Right lobe of liver (tissue), 6 donors: ENCODE data around the gene PEX3. TPM values are rescaled to one million over a fixed set of nuclear protein-coding genes. Genes with fewer than 3 reads are reported as not detected.

ENCODE experiments used
- ATAC-seq, 4 donors: fragments of 200-7000 bp; cut with Tn5 transposase; one replicate each; pipeline ENCODE4 v1.9.1; 2020; ENCODE audit warnings: mild to moderate bottlenecking in 4 of 4, moderate library complexity in 4 of 4
- DNase-seq, 3 donors: peaks; one replicate each; pipeline ENCODE4 v3.0.0-alpha.2; 2020
- H3K27ac ChIP-seq, 3 donors: fragments of 200-600 bp; one replicate each; pipeline ENCODE4 v1.8.0; 2022
- H3K27me3 ChIP-seq, 2 donors: fragments of 200-600 bp; one replicate each; pipeline ENCODE4 v1.8.0; 2022
- H3K36me3 ChIP-seq, 4 donors: fragments of 200-600 bp; sonication (generic) in 1 of 4; one replicate each; pipeline versions ENCODE4 v1.5.1 to v1.8.0; 2017 to 2022; ENCODE audit warnings: control low read depth in 1 of 4
- H3K4me1 ChIP-seq, 4 donors: fragments of 200-600 bp; sonication (generic) in 1 of 4; one replicate each; pipeline versions ENCODE4 v1.5.1 to v1.8.0; 2017 to 2022; ENCODE audit warnings: control low read depth in 1 of 4
- H3K4me3 ChIP-seq, 3 donors: fragments of 200-600 bp; one replicate each; pipeline ENCODE4 v1.8.0; 2022
- H3K9me3 ChIP-seq, 4 donors: fragments of 200-600 bp; sonication (generic) in 1 of 4; one replicate each; pipeline versions ENCODE4 v1.5.1 to v1.8.0; 2017 to 2022; ENCODE audit warnings: control low read depth in 1 of 4
- POLR2A ChIP-seq: fragments of 450-650 bp; IDR thresholded peaks from one replicate; pipeline ENCODE4 v1.6.1; 2017; ENCODE audit warnings: antibody characterized with exemption, mild to moderate bottlenecking
- WGBS: methylation state at CpG from one replicate; pipeline ENCODE4 v1.1.6; 2018; ENCODE audit warnings: low coverage, low lambda C conversion rate; ENCODE audit not compliant: insufficient coverage; ENCODE audit errors: missing lambda C conversion rate; 5-methylcytosine and 5-hydroxymethylcytosine counted together
- intact Hi-C, 2 donors: fragments of 100-400 bp; cut with DNase I; formaldehyde crosslinking; loops; one replicate each; pipeline versions ENCODE4 v1.11.2 to v1.14.1; 2022
- total RNA-seq, 6 experiments: library from RNA; depleted of rRNA in 2 of 6; stranded (reverse); fragments of >200 nt in 2 of 6; fragmentation: NEBNext Ultra II Directional in 3 of 6; extraction: Animal tissue kit (Norgen Biotek cat#: 25700) in 3 of 6; gene quantifications; one replicate each; pipeline versions ENCODE4 v1.1.0 to v1.2.4, GENCODE V29; 2016 to 2023
- TF ChIP-seq, protein P1 (sequence below), 4 donors: fragments of 200-600 bp in 3 of 4; fragments of 450-650 bp in 1 of 4; IDR thresholded peaks; one replicate each; pipeline versions ENCODE4 v1.5.1 to v1.8.0; 2016 to 2022; ENCODE audit warnings: antibody characterized with exemption in 4 of 4, mild to moderate bottlenecking in 2 of 4
- donor health status: DM: no; HTN: yes; CAD: no.
- donor health status: DM: no; HTN: no; CAD: no.
- donor health status: DM: no; HTN: no; CAD: no.
- donor health status: DM: no; HTN: yes; CAD: no.
- donor health status: DM: no; HTN: yes; CAD: no.

Gene PEX3
- total RNA-seq, 6 experiments from 2014 or later: 16.0 to 23.6 (median 18.7) TPM

DNA sequence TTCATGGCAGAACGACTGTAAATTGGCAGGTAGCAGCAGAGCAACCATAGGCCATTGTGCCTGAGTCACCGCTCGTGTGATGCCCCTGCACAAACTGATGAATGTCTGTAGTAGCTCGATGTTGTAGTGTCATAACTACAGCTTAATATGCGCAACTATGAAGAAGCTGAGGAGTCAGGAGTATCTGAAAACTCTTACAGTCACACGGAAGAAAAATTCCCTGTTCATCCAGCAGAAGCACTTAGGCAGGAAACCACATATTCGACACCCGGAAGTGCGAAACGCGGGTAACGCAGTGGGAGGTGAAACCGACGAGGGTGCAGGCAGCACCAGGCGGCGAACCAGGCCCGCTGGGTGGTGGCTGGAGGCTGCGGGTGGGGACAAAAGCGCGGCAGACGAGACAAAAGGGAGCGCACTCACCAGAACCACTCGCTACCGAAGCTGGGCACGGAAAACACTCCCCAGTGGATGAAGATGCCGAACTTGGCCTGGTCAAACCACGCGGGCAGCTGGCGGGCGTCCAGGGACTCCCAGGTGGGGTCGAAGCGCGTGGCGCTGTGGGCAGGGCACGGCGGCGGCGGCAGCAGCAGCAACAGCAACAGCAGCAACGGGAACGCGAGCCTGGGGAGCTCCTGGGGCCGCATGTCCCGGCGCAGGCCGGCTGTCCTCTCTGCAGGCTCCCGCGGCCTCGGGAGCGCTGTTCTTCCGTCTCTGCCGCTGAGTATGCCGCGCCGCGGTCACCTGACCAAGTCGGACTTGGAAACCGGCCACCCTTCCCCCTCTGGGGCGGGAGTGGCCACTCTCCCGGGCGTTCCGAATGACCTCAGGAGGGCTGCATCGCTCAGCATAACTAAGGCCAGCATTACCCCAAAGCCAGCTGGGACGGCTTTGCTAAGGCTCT is 60.6 kb downstream of the PEX3 start, which contains the start of gene FUCA2:
TSS of gene FUCA2 (minus strand) at position 730 of the 901 bp plus-strand sequence. CDS start at position 644, 86 bp downstream.
- 7% methylated on average over 21 of the region's 63 CpGs for WGBS
- peaks cover 0 to 10% (median 2%) of the 10 kb centered on the region in 4 donors for H3K36me3 ChIP-seq
- peak; percentile 94 to 95 (median 94) for DNase-seq
- H3K27ac ChIP-seq: peak within 1 kb of the TSS; percentile 66 to 85 (median 81)
- TF ChIP-seq POLR2A: peak; percentile 92
- TF ChIP-seq, protein P1, sequence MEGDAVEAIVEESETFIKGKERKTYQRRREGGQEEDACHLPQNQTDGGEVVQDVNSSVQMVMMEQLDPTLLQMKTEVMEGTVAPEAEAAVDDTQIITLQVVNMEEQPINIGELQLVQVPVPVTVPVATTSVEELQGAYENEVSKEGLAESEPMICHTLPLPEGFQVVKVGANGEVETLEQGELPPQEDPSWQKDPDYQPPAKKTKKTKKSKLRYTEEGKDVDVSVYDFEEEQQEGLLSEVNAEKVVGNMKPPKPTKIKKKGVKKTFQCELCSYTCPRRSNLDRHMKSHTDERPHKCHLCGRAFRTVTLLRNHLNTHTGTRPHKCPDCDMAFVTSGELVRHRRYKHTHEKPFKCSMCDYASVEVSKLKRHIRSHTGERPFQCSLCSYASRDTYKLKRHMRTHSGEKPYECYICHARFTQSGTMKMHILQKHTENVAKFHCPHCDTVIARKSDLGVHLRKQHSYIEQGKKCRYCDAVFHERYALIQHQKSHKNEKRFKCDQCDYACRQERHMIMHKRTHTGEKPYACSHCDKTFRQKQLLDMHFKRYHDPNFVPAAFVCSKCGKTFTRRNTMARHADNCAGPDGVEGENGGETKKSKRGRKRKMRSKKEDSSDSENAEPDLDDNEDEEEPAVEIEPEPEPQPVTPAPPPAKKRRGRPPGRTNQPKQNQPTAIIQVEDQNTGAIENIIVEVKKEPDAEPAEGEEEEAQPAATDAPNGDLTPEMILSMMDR (IDR thresholded peaks at IDR 0.05): no peak
- H3K4me1 ChIP-seq: peaks cover 0 to 18% (median 5%) of the 10 kb centered on the region in 4 donors
- peak within 1 kb of the TSS; percentile 75 to 83 (median 76) for H3K4me3 ChIP-seq
- peak; percentile 96 to 97 (median 96) for ATAC-seq
- H3K9me3 ChIP-seq: no peaks in the 10 kb centered on the region
- intact Hi-C loops: no loop called here
- H3K27me3 ChIP-seq: no peaks in the 10 kb centered on the region

DNA sequence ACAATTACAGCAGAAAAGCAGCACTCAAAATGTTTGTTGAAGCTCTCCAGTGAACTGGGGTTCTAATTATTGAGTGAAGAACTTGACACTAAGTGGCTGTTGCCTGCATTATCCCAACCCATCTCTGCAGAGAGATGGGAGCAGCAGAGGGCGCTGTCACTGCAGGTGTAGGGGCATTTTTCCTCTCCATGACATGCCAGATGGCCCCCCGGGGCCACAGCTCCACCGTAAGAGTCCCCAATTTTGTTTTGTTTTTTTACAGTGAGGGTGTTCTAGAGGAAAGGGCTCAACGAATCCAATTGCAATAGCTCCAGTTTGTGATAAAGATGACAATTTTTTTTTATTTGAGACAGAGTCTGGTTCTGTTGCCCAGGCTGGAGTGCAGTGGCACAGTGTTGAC is 62.8 kb downstream of the PEX3 start:
- H3K9me3 ChIP-seq: no peaks in the 10 kb centered on the region
- WGBS: 57% methylated on average over 4 of the region's 4 CpGs
- H3K27me3 ChIP-seq: no peaks in the 10 kb centered on the region
- H3K36me3 ChIP-seq: no peaks in the 10 kb centered on the region
- no peak overlapping the region for H3K4me3 ChIP-seq
- TF ChIP-seq, protein P1 (IDR thresholded peaks at IDR 0.05): peak in 3 of 4 donors; percentile 32 to 50 (median 34)
- TF ChIP-seq POLR2A: no peak
- intact Hi-C loops: no loop called here
- ATAC-seq (no peak), DNase-seq (no peak)
- no peak overlapping the region for H3K27ac ChIP-seq
- peaks cover 0 to 18% (median 5%) of the 10 kb centered on the region in 4 donors for H3K4me1 ChIP-seq

GRCh38 chr6:143515061-143515760 is 64.6 kb downstream of the PEX3 start:
- intact Hi-C loops: no loop called here
- DNase-seq (no peak), ATAC-seq (no peak)
- Histone ChIP-seq H3K9me3 (no peaks in the 10 kb centered on the region), H3K36me3 (no peaks in the 10 kb centered on the region), H3K27ac (no peak overlapping the region), H3K27me3 (no peaks in the 10 kb centered on the region), H3K4me3 (no peak overlapping the region), H3K4me1 (peaks cover 0 to 13% (median 2%) of the 10 kb centered on the region in 4 donors)
- WGBS: 78% methylated on average over 6 of the region's 12 CpGs
- no peak for TF ChIP-seq POLR2A
- TF ChIP-seq, protein P1 (IDR thresholded peaks at IDR 0.05): no peak

GRCh38 chr6:143515766-143516355 is 65.3 kb downstream of the PEX3 start:
- Histone ChIP-seq H3K36me3 (no peaks in the 10 kb centered on the region), H3K27me3 (no peaks in the 10 kb centered on the region), H3K27ac (no peak overlapping the region), H3K4me3 (no peak overlapping the region), H3K9me3 (no peaks in the 10 kb centered on the region), H3K4me1 (peaks cover 0 to 6% (median 2%) of the 10 kb centered on the region in 4 donors)
- DNase-seq: no peak
- 84% methylated on average over 6 of the region's 7 CpGs for WGBS
- ATAC-seq: no peak
- no peak for TF ChIP-seq POLR2A
- TF ChIP-seq, protein P1 (IDR thresholded peaks at IDR 0.05): no peak
- intact Hi-C loops: no loop called here
